IMR-90 (cell line): ENCODE data around the gene NXPH4. TPM values are rescaled to one million over a fixed set of nuclear protein-coding genes. Genes with fewer than 3 reads are reported as not detected.

Source experiments
- ATAC-seq: fragments of 200-7000 bp; cut with Tn5 transposase; 2 replicates; pipeline ENCODE4 v1.9.1; 2020; ENCODE audit warnings: low read depth, mild to moderate bottlenecking, moderate library complexity
- BruUV-seq: library from RNA; stranded (reverse); fragments of 400-500 nt; replicated peaks from 2 replicates; lab custom pipeline; 2021; lab: Mats Ljungman, UMichigan
- CTCF ChIA-PET: fragments of 300-600 bp; formaldehyde crosslinking; extraction: SDS; loops from one replicate; lab custom pipeline; 2021; ENCODE audit warnings: antibody characterized with exemption; lab: Yijun Ruan, JAX
- POLR2A ChIA-PET: fragments of 300-600 bp; sonication (Branson Sonifier 250); formaldehyde crosslinking; loops from one replicate; lab custom pipeline; 2022; ENCODE audit warnings: antibody characterized with exemption; ENCODE audit not compliant: unreplicated experiment; lab: Charles Lee
- DNase-seq: peaks from one replicate; pipeline ENCODE4 v3.0.0; 2013
- H2AFZ ChIP-seq: replicated peaks from 2 replicates; pipeline ENCODE3; 2013; ENCODE audit warnings: low read length, mild to moderate bottlenecking; ENCODE audit not compliant: poor library complexity
- H2AK5ac ChIP-seq: 2 replicates; pipeline ENCODE4 v1.6.1; 2013; ENCODE audit warnings: low read depth, low read length, inconsistent platforms
- H2AK9ac ChIP-seq: replicated peaks from 2 replicates; pipeline ENCODE3; 2013; ENCODE audit warnings: mild to moderate bottlenecking, low read depth, low read length, moderate library complexity; ENCODE audit not compliant: poor library complexity
- H2BK120ac ChIP-seq: 2 replicates; pipeline ENCODE4 v1.6.1; 2013; ENCODE audit warnings: low read depth, low read length, inconsistent platforms
- H2BK15ac ChIP-seq: 3 replicates; pipeline ENCODE4 v1.6.1; 2013; ENCODE audit warnings: low read depth, low read length, inconsistent platforms
- H2BK20ac ChIP-seq: 2 replicates; pipeline ENCODE4 v1.6.1; 2013; ENCODE audit warnings: low read depth, mild to moderate bottlenecking, inconsistent platforms, low read length, moderate library complexity
- H2BK5ac ChIP-seq: 2 replicates; pipeline ENCODE4 v1.6.1; 2013; ENCODE audit warnings: mild to moderate bottlenecking, low read depth, low read length, inconsistent platforms; ENCODE audit not compliant: poor library complexity, severe bottlenecking
- H3K14ac ChIP-seq: replicated peaks from 2 replicates; pipeline ENCODE4 v1.6.1; 2013; ENCODE audit warnings: low read depth, low read length, inconsistent platforms
- H3K18ac ChIP-seq: 2 replicates; pipeline ENCODE4 v1.6.1; 2013; ENCODE audit warnings: low read depth, low read length, control low read depth
- H3K23ac ChIP-seq: 2 replicates; pipeline ENCODE4 v1.6.1; 2013; ENCODE audit warnings: low read depth, low read length, inconsistent platforms
- H3K27ac ChIP-seq: 2 replicates; pipeline ENCODE4 v1.5.1; 2013; ENCODE audit warnings: mild to moderate bottlenecking, control low read depth, low read length; ENCODE audit not compliant: insufficient read depth
- H3K27me3 ChIP-seq: 2 replicates; pipeline ENCODE4 v1.6.1; 2013; ENCODE audit warnings: low read length; ENCODE audit not compliant: control insufficient read depth, insufficient read depth
- H3K36me3 ChIP-seq: 2 replicates; pipeline ENCODE4 v1.6.1; 2013; ENCODE audit warnings: low read length, mixed read lengths; ENCODE audit not compliant: control insufficient read depth, insufficient read depth
- H3K4ac ChIP-seq: 2 replicates; pipeline ENCODE4 v1.6.1; 2013; ENCODE audit warnings: low read depth, low read length, inconsistent platforms
- H3K4me1 ChIP-seq: 2 replicates; pipeline ENCODE4 v1.6.1; 2013; ENCODE audit warnings: low read length, mixed read lengths; ENCODE audit not compliant: control insufficient read depth, insufficient read depth
- H3K4me2 ChIP-seq: 2 replicates; pipeline ENCODE4 v1.6.1; 2013; ENCODE audit warnings: low read depth, mild to moderate bottlenecking, control low read depth, low read length, moderate library complexity
- H3K4me3 ChIP-seq: 2 replicates; pipeline ENCODE4 v1.5.1; 2013; ENCODE audit warnings: low read depth, mild to moderate bottlenecking, control low read depth, low read length, moderate library complexity; ENCODE audit not compliant: insufficient read depth
- H3K56ac ChIP-seq: 2 replicates; pipeline ENCODE4 v1.6.1; 2013; ENCODE audit warnings: low read length, inconsistent platforms; ENCODE audit not compliant: insufficient read depth; ENCODE audit errors: extremely low read depth
- H3K79me1 ChIP-seq, 2 experiments: 2 replicates each; pipeline ENCODE4 v1.6.1; 2013; ENCODE audit warnings: low read length in 2 of 2, inconsistent platforms in 1 of 2, low read depth in 1 of 2
- H3K9ac ChIP-seq: 2 replicates; pipeline ENCODE4 v1.6.1; 2013; ENCODE audit warnings: low read depth, low read length, control low read depth
- H3K9me1 ChIP-seq: 2 replicates; pipeline ENCODE4 v1.6.1; 2013; ENCODE audit warnings: low read length, inconsistent platforms; ENCODE audit not compliant: insufficient read depth
- H3K9me3 ChIP-seq: 2 replicates; pipeline ENCODE4 v1.6.1; 2013; ENCODE audit warnings: low read length; ENCODE audit not compliant: control insufficient read depth, insufficient read depth
- H4K20me1 ChIP-seq: 2 replicates; pipeline ENCODE4 v1.6.1; 2013; ENCODE audit warnings: low read length, inconsistent platforms; ENCODE audit not compliant: insufficient read depth
- H4K5ac ChIP-seq: 2 replicates; pipeline ENCODE4 v1.6.1; 2013; ENCODE audit warnings: mild to moderate bottlenecking, low read depth, low read length, control low read depth
- H4K8ac ChIP-seq, 2 experiments: 2 replicates each; pipeline ENCODE4 v1.6.1; 2013; ENCODE audit warnings: low read depth in 2 of 2, low read length in 2 of 2, control low read depth in 1 of 2, inconsistent platforms in 1 of 2
- H4K91ac ChIP-seq: 2 replicates; pipeline ENCODE4 v1.6.1; 2013; ENCODE audit warnings: low read depth, low read length, inconsistent platforms; ENCODE audit not compliant: insufficient read depth
- BHLHE40 ChIP-seq: fragments of 150-350 bp; IDR thresholded peaks from 2 replicates; pipeline ENCODE4 v1.6.1; 2016; ENCODE audit warnings: mild to moderate bottlenecking, low read depth, low read length
- CEBPB ChIP-seq: IDR thresholded peaks from 2 replicates; pipeline ENCODE4 v1.6.1; 2012; ENCODE audit warnings: low read depth, low read length, improper control_type of control experiment
- CHD1 ChIP-seq: IDR thresholded peaks from 2 replicates; pipeline ENCODE4 v1.6.1; 2012; ENCODE audit warnings: low read depth, low read length, improper control_type of control experiment
- FOS ChIP-seq: fragments of 150-350 bp; IDR thresholded peaks from 2 replicates; pipeline ENCODE4 v1.6.1; 2016; ENCODE audit warnings: low read depth, low read length
- MAFK ChIP-seq: IDR thresholded peaks from 2 replicates; pipeline ENCODE4 v1.6.1; 2012; ENCODE audit warnings: low read depth, low read length, improper control_type of control experiment
- MAZ ChIP-seq: IDR thresholded peaks from 2 replicates; pipeline ENCODE4 v1.6.1; 2012; ENCODE audit warnings: low read depth, mild to moderate bottlenecking, low read length, improper control_type of control experiment, moderate library complexity, borderline replicate concordance
- MXI1 ChIP-seq: IDR thresholded peaks from 2 replicates; pipeline ENCODE4 v1.6.1; 2012; ENCODE audit warnings: low read depth, mild to moderate bottlenecking, low read length, moderate library complexity, borderline replicate concordance
- NFE2L2 ChIP-seq: fragments of 150-350 bp; IDR thresholded peaks from 2 replicates; pipeline ENCODE4 v1.6.1; 2016; ENCODE audit warnings: low read depth, mild to moderate bottlenecking, low read length
- POLR2A ChIP-seq: IDR thresholded peaks from 2 replicates; pipeline ENCODE4 v1.6.1; 2012; ENCODE audit warnings: mild to moderate bottlenecking, low read depth, low read length
- RAD21 ChIP-seq: IDR thresholded peaks from 2 replicates; pipeline ENCODE4 v1.6.1; 2012; ENCODE audit warnings: low read length, improper control_type of control experiment
- RCOR1 ChIP-seq: IDR thresholded peaks from 2 replicates; pipeline ENCODE4 v1.6.1; 2012; ENCODE audit warnings: mild to moderate bottlenecking, low read length, improper control_type of control experiment; ENCODE audit not compliant: insufficient replicate concordance
- RFX5 ChIP-seq: IDR thresholded peaks from 2 replicates; pipeline ENCODE4 v1.8.0; 2012; ENCODE audit warnings: low read depth, mild to moderate bottlenecking, low read length, moderate library complexity
- SMC3 ChIP-seq: fragments of 150-350 bp; IDR thresholded peaks from 2 replicates; pipeline ENCODE4 v1.6.1; 2016; ENCODE audit warnings: low read depth, mild to moderate bottlenecking, antibody characterized with exemption, low read length, moderate library complexity
- WGBS, 2 experiments: methylation state at CpG; one replicate each; pipeline versions ENCODE4 v1.1.5 to v1.1.7; 2013; ENCODE audit warnings: missing lambda C conversion rate in 2 of 2; ENCODE audit not compliant: insufficient read length in 1 of 2; ENCODE audit errors: extremely low coverage in 2 of 2; 5-methylcytosine and 5-hydroxymethylcytosine counted together
- dilution Hi-C: fragments of 300-500 bp; cut with HindIII; formaldehyde crosslinking; loops from one replicate; pipeline ENCODE4 v1.14.3; 2018; ENCODE audit warnings: low sequenced_read_pairs; ENCODE audit not compliant: unreplicated experiment
- in situ Hi-C: fragments of 300-500 bp; cut with MboI; formaldehyde crosslinking; loops from 3 replicates; pipeline ENCODE4 v1.14.3; 2019; ENCODE audit warnings: low sequenced_read_pairs, inconsistent platforms, mixed read lengths
- intact Hi-C: fragments of 100-400 bp; cut with micrococcal nuclease; formaldehyde crosslinking; loops from 2 replicates; pipeline ENCODE4 v1.10.0; 2022
- polyA plus RNA-seq, 3 experiments: library from polyadenylated mRNA; depleted of rRNA; stranded (reverse); fragments of >200 nt; gene quantifications; 2 replicates each; pipeline ENCODE4 v1.2.3, GENCODE V29; 2012; ENCODE audit warnings: low replicate concordance in 1 of 3
- total RNA-seq: library from RNA; depleted of rRNA; stranded (reverse); fragments of >200 nt; gene quantifications from 2 replicates; pipeline ENCODE4 v1.2.3, GENCODE V29; 2012
- TF ChIP-seq, protein P1 (sequence below): fragments of 150-350 bp; IDR thresholded peaks from 2 replicates; pipeline ENCODE4 v1.6.1; 2017; ENCODE audit warnings: mild to moderate bottlenecking, antibody characterized with exemption, low read length, low read depth
- TF ChIP-seq, protein P2 (sequence below): conservative IDR thresholded peaks from 2 replicates; pipeline ENCODE4 v1.5.1; 2012; ENCODE audit warnings: mild to moderate bottlenecking, low read depth, low read length, improper control_type of control experiment
- TF ChIP-seq, protein P3 (sequence below): fragments of 150-350 bp; IDR thresholded peaks from 2 replicates; pipeline ENCODE4 v1.6.1; 2016; ENCODE audit warnings: low read depth, mild to moderate bottlenecking, low read length, moderate library complexity, borderline replicate concordance

NXPH4 gene
- total and polyA plus RNA-seq, 2 of the 4 experiments (the other 2 are of a cell fraction): 0.36 to 3.8 TPM

DNA sequence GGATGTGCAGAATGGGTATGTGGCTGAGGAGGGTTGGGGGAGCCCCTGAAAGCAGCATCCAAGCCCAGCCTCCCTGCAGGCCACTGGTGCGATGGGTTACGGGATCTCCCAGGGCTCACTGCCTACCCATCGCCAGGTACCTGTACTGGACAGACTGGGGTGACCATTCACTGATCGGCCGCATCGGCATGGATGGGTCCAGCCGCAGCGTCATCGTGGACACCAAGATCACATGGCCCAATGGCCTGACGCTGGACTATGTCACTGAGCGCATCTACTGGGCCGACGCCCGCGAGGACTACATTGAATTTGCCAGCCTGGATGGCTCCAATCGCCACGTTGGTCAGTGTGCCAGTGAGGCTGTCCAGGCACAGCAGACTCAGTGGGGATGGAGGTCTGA lies 18.3 kb upstream of the NXPH4 start:
- Histone ChIP-seq H2BK20ac (no peak overlapping the region), H3K9me1 (no peaks in the 10 kb centered on the region), H3K36me3 (peaks cover 100% of the 10 kb centered on the region), H3K9me3 (no peaks in the 10 kb centered on the region), H3K4ac (no peak overlapping the region), H4K5ac (no peak overlapping the region), H2AFZ (peak overlapping the region; percentile 37), H3K79me1 (peaks cover 6 to 9% of the 10 kb centered on the region in 2 experiments; a peak in 3 of 4 replicates), H3K23ac (no peak overlapping the region), H2BK15ac (no peak overlapping the region), H4K8ac (no peak overlapping the region), H2AK5ac (no peak overlapping the region), H3K9ac (no peak overlapping the region), H4K20me1 (peaks cover 5% of the 10 kb centered on the region; the same call in 1 of the 2 replicates), H3K27ac (no peak overlapping the region), H3K4me3 (no peak overlapping the region), H3K14ac (no peak overlapping the region), H3K18ac (no peak overlapping the region), H3K4me2 (no peak overlapping the region), H4K91ac (no peak overlapping the region), H3K4me1 (no peaks in the 10 kb centered on the region), H2AK9ac (no peak overlapping the region), H3K27me3 (no peaks in the 10 kb centered on the region), H3K56ac (no peak overlapping the region), H2BK120ac (no peak overlapping the region), H2BK5ac (no peak overlapping the region)
- dilution Hi-C loops: no loop called here
- BruUV-seq: TSS peak; percentile 21
- DNase-seq (no peak), ATAC-seq (no peak)
- ChIA-PET POLR2A (no interaction called here), CTCF (no interaction called here)
- no peak for TF ChIP-seq MAZ
- no peak for TF ChIP-seq CEBPB
- TF ChIP-seq, protein P1, sequence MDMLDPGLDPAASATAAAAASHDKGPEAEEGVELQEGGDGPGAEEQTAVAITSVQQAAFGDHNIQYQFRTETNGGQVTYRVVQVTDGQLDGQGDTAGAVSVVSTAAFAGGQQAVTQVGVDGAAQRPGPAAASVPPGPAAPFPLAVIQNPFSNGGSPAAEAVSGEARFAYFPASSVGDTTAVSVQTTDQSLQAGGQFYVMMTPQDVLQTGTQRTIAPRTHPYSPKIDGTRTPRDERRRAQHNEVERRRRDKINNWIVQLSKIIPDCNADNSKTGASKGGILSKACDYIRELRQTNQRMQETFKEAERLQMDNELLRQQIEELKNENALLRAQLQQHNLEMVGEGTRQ: no peak
- TF ChIP-seq BHLHE40: no peak
- TF ChIP-seq, protein P2, sequence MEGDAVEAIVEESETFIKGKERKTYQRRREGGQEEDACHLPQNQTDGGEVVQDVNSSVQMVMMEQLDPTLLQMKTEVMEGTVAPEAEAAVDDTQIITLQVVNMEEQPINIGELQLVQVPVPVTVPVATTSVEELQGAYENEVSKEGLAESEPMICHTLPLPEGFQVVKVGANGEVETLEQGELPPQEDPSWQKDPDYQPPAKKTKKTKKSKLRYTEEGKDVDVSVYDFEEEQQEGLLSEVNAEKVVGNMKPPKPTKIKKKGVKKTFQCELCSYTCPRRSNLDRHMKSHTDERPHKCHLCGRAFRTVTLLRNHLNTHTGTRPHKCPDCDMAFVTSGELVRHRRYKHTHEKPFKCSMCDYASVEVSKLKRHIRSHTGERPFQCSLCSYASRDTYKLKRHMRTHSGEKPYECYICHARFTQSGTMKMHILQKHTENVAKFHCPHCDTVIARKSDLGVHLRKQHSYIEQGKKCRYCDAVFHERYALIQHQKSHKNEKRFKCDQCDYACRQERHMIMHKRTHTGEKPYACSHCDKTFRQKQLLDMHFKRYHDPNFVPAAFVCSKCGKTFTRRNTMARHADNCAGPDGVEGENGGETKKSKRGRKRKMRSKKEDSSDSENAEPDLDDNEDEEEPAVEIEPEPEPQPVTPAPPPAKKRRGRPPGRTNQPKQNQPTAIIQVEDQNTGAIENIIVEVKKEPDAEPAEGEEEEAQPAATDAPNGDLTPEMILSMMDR: no peak
- TF ChIP-seq MXI1: no peak
- TF ChIP-seq CHD1: no peak
- TF ChIP-seq, protein P3, sequence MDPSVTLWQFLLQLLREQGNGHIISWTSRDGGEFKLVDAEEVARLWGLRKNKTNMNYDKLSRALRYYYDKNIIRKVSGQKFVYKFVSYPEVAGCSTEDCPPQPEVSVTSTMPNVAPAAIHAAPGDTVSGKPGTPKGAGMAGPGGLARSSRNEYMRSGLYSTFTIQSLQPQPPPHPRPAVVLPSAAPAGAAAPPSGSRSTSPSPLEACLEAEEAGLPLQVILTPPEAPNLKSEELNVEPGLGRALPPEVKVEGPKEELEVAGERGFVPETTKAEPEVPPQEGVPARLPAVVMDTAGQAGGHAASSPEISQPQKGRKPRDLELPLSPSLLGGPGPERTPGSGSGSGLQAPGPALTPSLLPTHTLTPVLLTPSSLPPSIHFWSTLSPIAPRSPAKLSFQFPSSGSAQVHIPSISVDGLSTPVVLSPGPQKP: no peak
- TF ChIP-seq NFE2L2: no peak
- no peak for TF ChIP-seq RCOR1
- TF ChIP-seq POLR2A: no peak
- no peak for TF ChIP-seq RFX5
- TF ChIP-seq MAFK: no peak
- no peak for TF ChIP-seq RAD21
- no peak for TF ChIP-seq SMC3
- no peak for TF ChIP-seq FOS
- intact Hi-C loops: no loop called here
- in situ Hi-C loops: no loop called here
- WGBS, 2 experiments: 99% methylated on average over 17 of the region's 17 CpGs; no CpG with 5 or more reads in 1 of the 2 experiments
